HCT116 (cell line): Measurements from ENCODE around the gene CCL28. TPM values are rescaled to one million over a fixed set of nuclear protein-coding genes. Genes with fewer than 3 reads are reported as not detected.

Source experiments
- ATAC-seq: fragments of 200-7000 bp; cut with Tn5 transposase; 2 replicates; pipeline ENCODE4 v1.9.1; 2020; ENCODE audit warnings: mild to moderate bottlenecking, moderate library complexity
- BruUV-seq: library from RNA; stranded (reverse); fragments of 400-500 nt; replicated peaks from 2 replicates; lab custom pipeline; 2021; lab: Mats Ljungman, UMichigan
- CTCF ChIA-PET: fragments of 300-600 bp; sonication (Branson Sonifier 250); formaldehyde crosslinking; loops from one replicate; lab custom pipeline; 2021; ENCODE audit warnings: antibody characterized with exemption; lab: Charles Lee
- POLR2A ChIA-PET: fragments of 300-600, 350-600 bp; sonication (Branson Sonifier 250); formaldehyde crosslinking; loops from one replicate; lab custom pipeline; 2021; ENCODE audit warnings: antibody characterized with exemption; lab: Charles Lee
- RAD21 ChIA-PET, 2 experiments: fragments of 300-600 bp; sonication (Branson Sonifier 250); formaldehyde crosslinking; loops; one replicate each; lab custom pipeline; 2023; ENCODE audit warnings: low total read pairs in 2 of 2; ENCODE audit not compliant: uncharacterized antibody in 2 of 2, unreplicated experiment in 2 of 2, low non-redundant PET in 1 of 2; lab: Charles Lee
- DNase-seq: peaks from one replicate; pipeline ENCODE4 v3.0.0-alpha.2; 2010; ENCODE audit warnings: low read depth, low spot score
- H2AFZ ChIP-seq: fragments of 200-600 bp; shearing (Covaris generic), sonication (generic); 2 replicates; pipeline ENCODE4 v1.6.1; 2017; ENCODE audit warnings: low read depth, mixed run types, mixed read lengths, antibody characterized with exemption, low read length; ENCODE audit not compliant: poor library complexity, severe bottlenecking
- H3K27ac ChIP-seq: 2 replicates; pipeline ENCODE4 v1.5.1; 2012; ENCODE audit warnings: low read depth, low read length
- H3K27me3 ChIP-seq: fragments of 200-600 bp; sonication (generic); 2 replicates; pipeline ENCODE4 v1.6.1; 2016; ENCODE audit warnings: mixed run types, low read length, mixed read lengths; ENCODE audit not compliant: insufficient read depth
- H3K36me3 ChIP-seq, 2 experiments: fragments of 200-500 bp in 1 of 2; fragments of 200-600 bp in 1 of 2; sonication (Bioruptor generic) in 1 of 2; sonication (generic) in 1 of 2; 2 replicates each; pipeline versions ENCODE4 v1.5.1 to v1.6.1; 2014 to 2016; ENCODE audit warnings: low read length in 2 of 2, inconsistent platforms in 1 of 2, mixed read lengths in 1 of 2, mixed run types in 1 of 2; ENCODE audit not compliant: insufficient read depth in 2 of 2, control insufficient read depth in 1 of 2
- H3K4me1 ChIP-seq, 2 experiments: fragments of 200-600 bp in 1 of 2; sonication (generic) in 1 of 2; 2 replicates each; pipeline versions ENCODE4 v1.5.1 to v1.6.1; 2012 to 2017; ENCODE audit warnings: low read length in 2 of 2, inconsistent platforms in 1 of 2, mild to moderate bottlenecking in 1 of 2, mixed read lengths in 1 of 2, mixed run types in 1 of 2, moderate library complexity in 1 of 2; ENCODE audit not compliant: insufficient read depth in 2 of 2, control insufficient read depth in 1 of 2
- H3K4me2 ChIP-seq: fragments of 200-600 bp; sonication (generic); 2 replicates; pipeline ENCODE4 v1.6.1; 2017; ENCODE audit warnings: mixed run types, low read length, mixed read lengths
- H3K4me3 ChIP-seq, 2 experiments: fragments of 200-600 bp in 1 of 2; sonication (generic) in 1 of 2; replicated peaks in 1 of 2; 2 replicates each; pipeline ENCODE4 v1.5.1; 2011 to 2016; ENCODE audit warnings: low read length in 2 of 2, control low read depth in 1 of 2, low read depth in 1 of 2, mild to moderate bottlenecking in 1 of 2, mixed read lengths in 1 of 2, mixed run types in 1 of 2
- H3K79me2 ChIP-seq: fragments of 200-600 bp; sonication (generic); 2 replicates; pipeline ENCODE4 v1.6.1; 2017; ENCODE audit warnings: mild to moderate bottlenecking, mixed run types, low read length, moderate library complexity, mixed read lengths; ENCODE audit not compliant: insufficient read depth
- H3K9ac ChIP-seq: fragments of 200-600 bp; sonication (generic); 2 replicates; pipeline ENCODE4 v1.6.1; 2016; ENCODE audit warnings: low read length, mixed read lengths
- H3K9me2 ChIP-seq: fragments of 200-600 bp; sonication (generic), shearing (Covaris generic); 2 replicates; pipeline ENCODE4 v1.6.1; 2017; ENCODE audit warnings: mixed run types, mild to moderate bottlenecking, moderate library complexity; ENCODE audit not compliant: insufficient read depth
- H3K9me3 ChIP-seq, 2 experiments: fragments of 200-500 bp in 1 of 2; fragments of 200-600 bp in 1 of 2; sonication (Bioruptor generic) in 1 of 2; sonication (generic) in 1 of 2; 2 replicates each; pipeline ENCODE4 v1.6.1; 2014 to 2017; ENCODE audit warnings: low read length in 2 of 2, mixed read lengths in 2 of 2, inconsistent platforms in 1 of 2, low read depth in 1 of 2, mild to moderate bottlenecking in 1 of 2, mixed run types in 1 of 2, moderate library complexity in 1 of 2; ENCODE audit not compliant: control insufficient read depth in 1 of 2, insufficient read depth in 1 of 2
- H4K20me1 ChIP-seq: fragments of 200-600 bp; sonication (generic), shearing (Covaris generic); 2 replicates; pipeline ENCODE4 v1.6.1; 2017; ENCODE audit warnings: mixed run types, mild to moderate bottlenecking, moderate library complexity; ENCODE audit not compliant: insufficient read depth
- EGR1 ChIP-seq: IDR thresholded peaks from 2 replicates; pipeline ENCODE4 v1.6.1; 2012; ENCODE audit warnings: low read depth
- ELF1 ChIP-seq: IDR thresholded peaks from 2 replicates; pipeline ENCODE4 v1.6.1; 2012; ENCODE audit warnings: low read depth, borderline replicate concordance
- EZH2 ChIP-seq: fragments of 200-600 bp; sonication (generic); IDR thresholded peaks from 2 replicates; pipeline ENCODE4 v1.6.1; 2017; ENCODE audit warnings: antibody characterized with exemption, mixed run types
- FOSL1 ChIP-seq: IDR thresholded peaks from 2 replicates; pipeline ENCODE4 v1.6.1; 2012; ENCODE audit warnings: low read depth
- JUND ChIP-seq: IDR thresholded peaks from 2 replicates; pipeline ENCODE4 v1.6.1; 2012
- MAX ChIP-seq: IDR thresholded peaks from 2 replicates; pipeline ENCODE4 v1.6.1; 2012
- POLR2A ChIP-seq: IDR thresholded peaks from 2 replicates; pipeline ENCODE4 v1.7.0; 2011; ENCODE audit warnings: borderline replicate concordance; ENCODE audit not compliant: insufficient read depth, insufficient read length; ENCODE audit errors: extremely low read depth
- POLR2AphosphoS5 ChIP-seq: IDR thresholded peaks from 2 replicates; pipeline ENCODE4 v1.6.1; 2011; ENCODE audit warnings: mild to moderate bottlenecking, low read depth, low read length, moderate library complexity
- RAD21 ChIP-seq: IDR thresholded peaks from 2 replicates; pipeline ENCODE4 v1.6.1; 2012; ENCODE audit warnings: low read depth, mild to moderate bottlenecking
- SP1 ChIP-seq: IDR thresholded peaks from 2 replicates; pipeline ENCODE4 v1.6.1; 2012; ENCODE audit warnings: low read depth
- TCF7L2 ChIP-seq: IDR thresholded peaks from 2 replicates; pipeline ENCODE4 v1.7.0; 2011; ENCODE audit warnings: borderline replicate concordance, inconsistent platforms; ENCODE audit not compliant: insufficient read depth, insufficient read length; ENCODE audit errors: extremely low read depth
- YY1 ChIP-seq: IDR thresholded peaks from 2 replicates; pipeline ENCODE4 v1.6.1; 2011; ENCODE audit warnings: low read length, low read depth, moderate library complexity, mild to moderate bottlenecking; ENCODE audit not compliant: insufficient replicate concordance; ENCODE audit errors: extremely low read depth
- ZFX ChIP-seq: fragments of 450-650 bp; IDR thresholded peaks from 2 replicates; pipeline ENCODE4 v1.6.1; 2017
- ZNF274 ChIP-seq: fragments of 200-500 bp; sonication (Bioruptor generic); IDR thresholded peaks from 2 replicates; pipeline ENCODE4 v1.6.1; 2014; ENCODE audit warnings: mild to moderate bottlenecking, low read depth, low read length, inconsistent platforms
- intact Hi-C: fragments of 100-400 bp; cut with micrococcal nuclease; formaldehyde crosslinking; loops from 2 replicates; pipeline ENCODE4 v1.10.0; 2022
- total RNA-seq: library from RNA; stranded (reverse); gene quantifications from one replicate; pipeline ENCODE4 v1.2.1, GENCODE V29; 2021; ENCODE audit not compliant: unreplicated experiment
- TF ChIP-seq, protein P1 (sequence below): IDR thresholded peaks from 2 replicates; pipeline ENCODE4 v1.6.1; 2012
- TF ChIP-seq, protein P2 (sequence below), 3 experiments: fragments of 200-600 bp in 1 of 3; sonication (generic) in 1 of 3; IDR thresholded peaks in 2 of 3; conservative IDR thresholded peaks in 1 of 3; 2 replicates each; pipeline ENCODE4 v1.5.1; 2012 to 2017; ENCODE audit warnings: low read depth in 2 of 3, low read length in 2 of 3, antibody characterized with exemption in 1 of 3, borderline replicate concordance in 1 of 3, control low read depth in 1 of 3, mild to moderate bottlenecking in 1 of 3, mixed read lengths in 1 of 3, mixed run types in 1 of 3, moderate library complexity in 1 of 3; ENCODE audit not compliant: insufficient read depth in 1 of 3

The CCL28 gene
- total RNA-seq, 1 experiment from 2014 or later: 0.25 TPM

DNA sequence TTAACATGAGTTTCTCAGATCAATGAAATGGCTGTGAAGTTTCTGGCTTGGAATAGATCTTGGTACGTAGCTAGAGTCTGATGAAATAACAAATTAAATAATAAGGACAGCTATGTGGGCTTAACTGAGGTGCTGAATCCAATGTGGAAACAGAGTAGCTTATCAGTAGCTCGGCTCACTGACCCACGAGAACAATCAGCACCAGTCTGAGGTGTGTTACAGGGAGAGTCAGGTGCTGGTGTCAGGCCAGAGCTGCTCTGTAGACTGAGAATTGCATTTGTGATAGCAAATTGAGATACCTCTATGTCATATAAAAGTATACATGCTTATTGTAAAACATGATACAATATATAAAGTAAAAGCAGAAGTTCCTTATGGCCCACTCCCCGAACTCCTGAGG lies 21.2 kb upstream of the CCL28 start:
- CTCF ChIA-PET: no interaction called here
- intact Hi-C loops: no loop called here
- H3K4me2 ChIP-seq: no peak overlapping the region

More for the DNA sequence above, 21.2 kb upstream of the CCL28 start:
- POLR2A ChIA-PET: no interaction called here
- Histone ChIP-seq H3K36me3 (no peaks in the 10 kb centered on the region), H3K4me3 (no peak overlapping the region), H4K20me1 (no peaks in the 10 kb centered on the region), H3K27ac (no peak overlapping the region), H3K9me3 (no peaks in the 10 kb centered on the region), H3K9me2 (no peaks in the 10 kb centered on the region), H3K9ac (no peak overlapping the region), H3K4me1 (peaks cover 9 to 10% of the 10 kb centered on the region in 2 experiments; a peak in 3 of 4 replicates), H3K27me3 (no peaks in the 10 kb centered on the region), H3K79me2 (no peaks in the 10 kb centered on the region), H2AFZ (no peak overlapping the region)
- no peak for TF ChIP-seq JUND
- TF ChIP-seq, protein P1, sequence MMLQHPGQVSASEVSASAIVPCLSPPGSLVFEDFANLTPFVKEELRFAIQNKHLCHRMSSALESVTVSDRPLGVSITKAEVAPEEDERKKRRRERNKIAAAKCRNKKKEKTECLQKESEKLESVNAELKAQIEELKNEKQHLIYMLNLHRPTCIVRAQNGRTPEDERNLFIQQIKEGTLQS: no peak
- no peak for TF ChIP-seq POLR2AphosphoS5
- TF ChIP-seq EZH2: no peak
- TF ChIP-seq YY1: no peak
- TF ChIP-seq FOSL1: no peak
- no peak for TF ChIP-seq POLR2A
- TF ChIP-seq TCF7L2: no peak
- no peak for TF ChIP-seq ELF1
- TF ChIP-seq RAD21: no peak
- TF ChIP-seq, protein P2, sequence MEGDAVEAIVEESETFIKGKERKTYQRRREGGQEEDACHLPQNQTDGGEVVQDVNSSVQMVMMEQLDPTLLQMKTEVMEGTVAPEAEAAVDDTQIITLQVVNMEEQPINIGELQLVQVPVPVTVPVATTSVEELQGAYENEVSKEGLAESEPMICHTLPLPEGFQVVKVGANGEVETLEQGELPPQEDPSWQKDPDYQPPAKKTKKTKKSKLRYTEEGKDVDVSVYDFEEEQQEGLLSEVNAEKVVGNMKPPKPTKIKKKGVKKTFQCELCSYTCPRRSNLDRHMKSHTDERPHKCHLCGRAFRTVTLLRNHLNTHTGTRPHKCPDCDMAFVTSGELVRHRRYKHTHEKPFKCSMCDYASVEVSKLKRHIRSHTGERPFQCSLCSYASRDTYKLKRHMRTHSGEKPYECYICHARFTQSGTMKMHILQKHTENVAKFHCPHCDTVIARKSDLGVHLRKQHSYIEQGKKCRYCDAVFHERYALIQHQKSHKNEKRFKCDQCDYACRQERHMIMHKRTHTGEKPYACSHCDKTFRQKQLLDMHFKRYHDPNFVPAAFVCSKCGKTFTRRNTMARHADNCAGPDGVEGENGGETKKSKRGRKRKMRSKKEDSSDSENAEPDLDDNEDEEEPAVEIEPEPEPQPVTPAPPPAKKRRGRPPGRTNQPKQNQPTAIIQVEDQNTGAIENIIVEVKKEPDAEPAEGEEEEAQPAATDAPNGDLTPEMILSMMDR (IDR thresholded peaks at IDR 0.05 in 2 of 3, conservative IDR thresholded peaks at IDR 0.05 in 1 of 3; ENCODE audit: borderline replicate concordance in 1 of 3, insufficient read depth in 1 of 3, low read depth in 2 of 3, low read length in 2 of 3): no peak
- TF ChIP-seq EGR1: no peak
- TF ChIP-seq SP1: no peak
- no peak for TF ChIP-seq MAX
- no peak for TF ChIP-seq ZFX
- TF ChIP-seq ZNF274: no peak
- no TSS peak for BruUV-seq
- DNase-seq: no peak
- RAD21 ChIA-PET: no interaction called here
- ATAC-seq: no peak
